DOHH2 (cell line): ENCODE data around the gene DTNB.

ENCODE experiments used
- EZH2phosphoT487 ChIP-seq: fragments of 200-600 bp; sonication (generic); IDR thresholded peaks from 2 replicates; pipeline ENCODE4 v1.6.1; 2017; ENCODE audit warnings: borderline replicate concordance, mild to moderate bottlenecking, antibody characterized with exemption, low read length, moderate library complexity, mixed read lengths
- TF ChIP-seq, protein P1 (sequence below): fragments of 200-600 bp; sonication (generic); IDR thresholded peaks from one replicate; pipeline ENCODE4 v1.5.1; 2014; ENCODE audit warnings: antibody characterized with exemption, mild to moderate bottlenecking, low read depth, low read length; ENCODE audit not compliant: poor library complexity, severe bottlenecking

DNA sequence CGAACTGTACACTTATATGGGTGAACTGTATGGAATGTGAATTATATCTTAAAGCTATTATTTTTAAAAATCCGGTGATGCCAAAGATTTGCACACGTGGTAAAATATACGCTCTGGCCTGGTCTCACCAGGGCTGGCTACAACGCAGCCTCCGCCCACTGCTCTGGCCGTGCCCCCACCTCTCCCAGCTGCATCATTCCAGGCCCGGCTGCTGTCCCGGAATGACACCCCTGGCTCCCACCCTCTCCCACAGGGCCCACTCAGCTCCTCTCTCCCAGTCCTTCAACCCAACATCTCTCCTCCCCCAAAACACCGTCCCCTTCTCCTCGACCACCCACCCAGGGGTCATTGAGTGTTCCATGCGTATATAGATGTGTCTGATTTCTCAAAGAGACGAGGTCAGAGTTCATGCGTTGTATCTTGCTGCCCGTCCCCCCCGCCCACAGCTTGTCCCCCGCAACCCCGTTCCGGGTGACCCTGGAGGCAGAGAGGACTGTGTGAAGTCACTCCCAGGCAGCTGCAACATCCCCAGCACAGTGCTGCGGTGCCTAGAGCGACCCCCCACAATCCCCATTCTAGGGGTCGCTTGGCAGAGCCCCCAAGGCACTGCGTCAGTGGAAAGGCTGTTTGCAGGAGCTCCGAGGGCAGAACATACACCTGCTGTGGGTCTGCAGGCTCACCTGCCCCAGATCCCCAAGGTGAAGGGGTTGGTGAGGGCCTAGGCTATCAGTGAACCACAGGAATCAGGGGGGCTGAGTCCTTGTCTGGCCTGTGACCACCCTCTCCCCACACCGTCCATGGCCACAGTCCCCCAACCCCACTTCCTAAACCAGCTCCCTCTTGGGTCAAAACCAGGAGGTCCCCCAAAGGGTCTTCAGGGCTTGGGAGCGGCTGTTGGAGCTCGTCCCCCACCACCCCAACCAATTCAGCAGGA, 345.0 kb downstream of the DTNB start:
- TF ChIP-seq, protein P1, sequence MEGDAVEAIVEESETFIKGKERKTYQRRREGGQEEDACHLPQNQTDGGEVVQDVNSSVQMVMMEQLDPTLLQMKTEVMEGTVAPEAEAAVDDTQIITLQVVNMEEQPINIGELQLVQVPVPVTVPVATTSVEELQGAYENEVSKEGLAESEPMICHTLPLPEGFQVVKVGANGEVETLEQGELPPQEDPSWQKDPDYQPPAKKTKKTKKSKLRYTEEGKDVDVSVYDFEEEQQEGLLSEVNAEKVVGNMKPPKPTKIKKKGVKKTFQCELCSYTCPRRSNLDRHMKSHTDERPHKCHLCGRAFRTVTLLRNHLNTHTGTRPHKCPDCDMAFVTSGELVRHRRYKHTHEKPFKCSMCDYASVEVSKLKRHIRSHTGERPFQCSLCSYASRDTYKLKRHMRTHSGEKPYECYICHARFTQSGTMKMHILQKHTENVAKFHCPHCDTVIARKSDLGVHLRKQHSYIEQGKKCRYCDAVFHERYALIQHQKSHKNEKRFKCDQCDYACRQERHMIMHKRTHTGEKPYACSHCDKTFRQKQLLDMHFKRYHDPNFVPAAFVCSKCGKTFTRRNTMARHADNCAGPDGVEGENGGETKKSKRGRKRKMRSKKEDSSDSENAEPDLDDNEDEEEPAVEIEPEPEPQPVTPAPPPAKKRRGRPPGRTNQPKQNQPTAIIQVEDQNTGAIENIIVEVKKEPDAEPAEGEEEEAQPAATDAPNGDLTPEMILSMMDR = no peak
- TF ChIP-seq EZH2phosphoT487 = no peak
